ENCODE measurements around the gene NDE1. TPM values are rescaled to one million over a fixed set of nuclear protein-coding genes. Genes with fewer than 3 reads are reported as not detected.

NDE1 gene
- total and polyA plus RNA-seq, 9 of the 15 experiments (the other 6 are each of a cell fraction or from before 2014, with no cell fraction given) = 3.1 to 59.9 (median 30.0) TPM

- ATAC-seq = no peak
- CTCF ChIA-PET (ENCODE audit: low intra/inter-chr PET ratio) = no interaction called here
- Histone ChIP-seq H3K4me1 (replicated peaks in 1 of 2; ENCODE audit: control insufficient read depth in 2 of 2, insufficient read depth in 2 of 2, low read length in 2 of 2) (no peaks in the 10 kb centered on the region; a peak in 1 of 5 replicates), H3K4me3 (no peak overlapping the region), H3K4me2 (ENCODE audit: insufficient read depth, low read length) (no peak overlapping the region), H3K9me1 (ENCODE audit: control insufficient read depth, insufficient read depth, low read length) (no peaks in the 10 kb centered on the region), H3K27ac (ENCODE audit: extremely low read depth, low read depth, low read length) (no peak overlapping the region), H2AFZ (ENCODE audit: low read depth, low read length) (no peak overlapping the region), H4K20me1 (replicated peaks; ENCODE audit: control insufficient read depth, insufficient read depth, low read length) (no peaks in the 10 kb centered on the region), H3K27me3 (ENCODE audit: control insufficient read depth in 2 of 2, insufficient read depth in 2 of 2, low read length in 2 of 2) (peaks cover 9 to 31% of the 10 kb centered on the region in 2 experiments), H3K79me2 (ENCODE audit: control insufficient read depth, insufficient read depth, low read length) (no peaks in the 10 kb centered on the region), H3K9me3 (replicated peaks; ENCODE audit: control insufficient read depth, insufficient read depth, low read depth, low read length) (no peaks in the 10 kb centered on the region), H3K9ac (ENCODE audit: insufficient read depth in 1 of 2, low read depth in 2 of 2, low read length in 2 of 2) (no peak overlapping the region), H3K36me3 (ENCODE audit: control insufficient read depth, insufficient read depth, low read length) (no peaks in the 10 kb centered on the region)
- FAIRE-seq = no peak
- POLR2A ChIA-PET = no interaction called here
- no TSS peak for BruUV-seq (replicated peaks)
- intact Hi-C loops (cut with micrococcal nuclease) = loop anchor here (5.0 kb wide), 1 partner anchor 423 kb away; no protein-coding TSS in a partner anchor
- no peak for DNase-seq (ENCODE audit: extremely low read depth in 1 of 4, low spot score in 3 of 4)
- WGBS (ENCODE audit: insufficient coverage, low coverage, missing lambda C conversion rate) = 5% methylated on average over 8 of the region's 8 CpGs
- in situ Hi-C loops (cut with MboI) = no loop called here
- TF ChIP-seq BCLAF1 (IDR thresholded peaks at IDR 0.05; ENCODE audit: borderline replicate concordance in 1 of 2, control insufficient read depth in 1 of 2, low read depth in 2 of 2, low read length in 1 of 2) (no peak), TOE1 (IDR thresholded peaks at IDR 0.05; ENCODE audit: borderline replicate concordance) (no peak), TOE1 (CRISPR knock-in tag; IDR thresholded peaks at IDR 0.05; ENCODE audit: borderline replicate concordance, low read depth) (no peak), KLF13 (tag; IDR thresholded peaks at IDR 0.05; ENCODE audit: borderline replicate concordance, low read depth) (no peak), BRD4 (IDR thresholded peaks at IDR 0.05) (no peak), FOXK2 (conservative IDR thresholded peaks at IDR 0.05 in 1 of 2, IDR thresholded peaks at IDR 0.05 in 1 of 2; ENCODE audit: low read depth in 2 of 2) (no peak), C11orf30 (IDR thresholded peaks at IDR 0.05; ENCODE audit: low read depth) (no peak), ZNF507 (tag; conservative IDR thresholded peaks at IDR 0.05) (no peak), BDP1 (IDR thresholded peaks at IDR 0.05; ENCODE audit: insufficient read depth, insufficient read length) (no peak), FOXO4 (CRISPR knock-in tag; IDR thresholded peaks at IDR 0.05) (no peak), PHF8 (IDR thresholded peaks at IDR 0.05; ENCODE audit: borderline replicate concordance, low read length) (no peak), HNRNPH1 (optimal IDR thresholded peaks at IDR 0.05; ENCODE audit: low read depth, low read length) (no peak), ZNF695 (CRISPR knock-in tag; IDR thresholded peaks at IDR 0.05) (no peak), CREB1 (IDR thresholded peaks at IDR 0.05) (no peak), CREB1 (CRISPR knock-in tag; IDR thresholded peaks at IDR 0.05) (no peak), WHSC1 (IDR thresholded peaks at IDR 0.05; ENCODE audit: low read length) (no peak)
- TF ChIP-seq, protein P1, sequence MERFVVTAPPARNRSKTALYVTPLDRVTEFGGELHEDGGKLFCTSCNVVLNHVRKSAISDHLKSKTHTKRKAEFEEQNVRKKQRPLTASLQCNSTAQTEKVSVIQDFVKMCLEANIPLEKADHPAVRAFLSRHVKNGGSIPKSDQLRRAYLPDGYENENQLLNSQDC (CRISPR knock-in tag; IDR thresholded peaks at IDR 0.05) = no peak
- TF ChIP-seq, protein P2, sequence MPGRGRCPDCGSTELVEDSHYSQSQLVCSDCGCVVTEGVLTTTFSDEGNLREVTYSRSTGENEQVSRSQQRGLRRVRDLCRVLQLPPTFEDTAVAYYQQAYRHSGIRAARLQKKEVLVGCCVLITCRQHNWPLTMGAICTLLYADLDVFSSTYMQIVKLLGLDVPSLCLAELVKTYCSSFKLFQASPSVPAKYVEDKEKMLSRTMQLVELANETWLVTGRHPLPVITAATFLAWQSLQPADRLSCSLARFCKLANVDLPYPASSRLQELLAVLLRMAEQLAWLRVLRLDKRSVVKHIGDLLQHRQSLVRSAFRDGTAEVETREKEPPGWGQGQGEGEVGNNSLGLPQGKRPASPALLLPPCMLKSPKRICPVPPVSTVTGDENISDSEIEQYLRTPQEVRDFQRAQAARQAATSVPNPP (IDR thresholded peaks at IDR 0.05; ENCODE audit: borderline replicate concordance, insufficient read depth, insufficient read length) = no peak
These were observed 119.2 kb downstream of the NDE1 start for GRCh38 chr16:15769239-15769638.
